Left renal pelvis (tissue), 4 donors: ENCODE measurements around the gene ABCA4. TPM values are rescaled to one million over a fixed set of nuclear protein-coding genes. Genes with fewer than 3 reads are reported as not detected.

Source experiments
- DNase-seq, 4 donors: peaks; one replicate each; pipeline ENCODE4 v3.0.0-alpha.2; 2013; ENCODE audit warnings: low read depth in 4 of 4, low spot score in 3 of 4
- polyA plus RNA-seq, 4 donors: library from polyadenylated mRNA; unstranded; fragments of 120-200 nt; gene quantifications; one replicate each; pipeline ENCODE4 v1.2.1, GENCODE V29; 2013; ENCODE audit not compliant: insufficient read length in 4 of 4

Gene ABCA4
- polyA plus RNA-seq, 4 donors, result 0.46 to 10.8 (median 7.4) TPM

DNA sequence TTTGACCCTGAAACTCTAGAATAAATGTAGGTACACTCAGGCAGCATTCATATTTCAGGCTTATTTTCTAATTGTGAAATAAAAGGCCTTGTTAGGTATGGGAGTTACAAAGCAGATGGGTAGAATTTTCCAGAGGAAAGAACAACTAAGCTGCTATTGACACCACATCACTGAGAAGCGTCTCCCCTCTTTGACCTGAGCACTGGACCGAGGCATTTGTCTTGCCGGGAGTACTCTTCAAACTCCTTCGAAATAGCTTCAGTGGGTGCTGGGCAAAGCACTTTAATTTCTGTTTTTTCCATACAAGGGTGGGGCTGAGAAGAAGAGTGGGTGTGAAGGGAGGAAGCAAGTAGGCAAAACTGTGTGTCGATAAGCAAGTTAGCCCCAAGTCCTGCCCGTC is 36.4 kb downstream of the ABCA4 start:
- DNase-seq, result no peak

DNA sequence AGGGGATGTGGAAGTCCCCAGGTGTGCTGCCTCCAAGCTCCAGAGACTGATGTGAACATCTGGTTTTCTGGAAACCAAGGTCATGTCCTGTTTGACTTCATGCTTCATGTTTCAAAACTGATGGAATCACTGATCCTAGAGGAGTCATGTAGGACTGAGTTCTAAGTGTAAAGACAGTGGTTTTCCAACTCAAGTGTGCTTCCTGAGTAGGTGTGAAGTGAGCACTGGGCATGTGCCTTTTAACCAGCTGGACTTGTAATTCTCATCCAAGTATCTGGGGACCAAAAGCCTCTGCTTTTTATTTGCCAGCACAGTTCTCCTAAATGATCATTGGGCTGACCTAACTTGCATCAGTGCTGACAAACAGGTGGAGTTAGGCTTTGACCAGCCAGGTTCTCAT is 36.9 kb downstream of the ABCA4 start:
- no peak for DNase-seq

DNA sequence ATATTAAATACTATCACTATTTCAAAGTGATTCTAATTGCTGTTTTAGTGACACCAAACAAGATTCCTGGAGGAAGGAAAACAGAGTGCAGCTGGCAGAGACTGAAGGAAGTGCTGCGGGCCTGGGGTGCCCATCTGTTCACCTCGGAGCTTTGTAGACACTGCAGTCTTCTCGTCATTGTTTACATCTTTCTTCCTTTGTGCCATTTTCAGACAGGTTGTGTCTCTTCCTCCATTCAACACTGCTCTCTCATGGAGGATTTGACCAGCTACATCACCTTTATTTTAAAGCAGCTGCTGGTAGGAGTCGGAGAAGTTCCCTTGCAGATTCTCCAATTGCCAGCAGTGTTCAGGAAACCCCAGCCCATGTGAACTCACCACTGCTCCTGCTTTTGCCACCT is 37.3 kb downstream of the ABCA4 start:
- DNase-seq, result no peak

DNA sequence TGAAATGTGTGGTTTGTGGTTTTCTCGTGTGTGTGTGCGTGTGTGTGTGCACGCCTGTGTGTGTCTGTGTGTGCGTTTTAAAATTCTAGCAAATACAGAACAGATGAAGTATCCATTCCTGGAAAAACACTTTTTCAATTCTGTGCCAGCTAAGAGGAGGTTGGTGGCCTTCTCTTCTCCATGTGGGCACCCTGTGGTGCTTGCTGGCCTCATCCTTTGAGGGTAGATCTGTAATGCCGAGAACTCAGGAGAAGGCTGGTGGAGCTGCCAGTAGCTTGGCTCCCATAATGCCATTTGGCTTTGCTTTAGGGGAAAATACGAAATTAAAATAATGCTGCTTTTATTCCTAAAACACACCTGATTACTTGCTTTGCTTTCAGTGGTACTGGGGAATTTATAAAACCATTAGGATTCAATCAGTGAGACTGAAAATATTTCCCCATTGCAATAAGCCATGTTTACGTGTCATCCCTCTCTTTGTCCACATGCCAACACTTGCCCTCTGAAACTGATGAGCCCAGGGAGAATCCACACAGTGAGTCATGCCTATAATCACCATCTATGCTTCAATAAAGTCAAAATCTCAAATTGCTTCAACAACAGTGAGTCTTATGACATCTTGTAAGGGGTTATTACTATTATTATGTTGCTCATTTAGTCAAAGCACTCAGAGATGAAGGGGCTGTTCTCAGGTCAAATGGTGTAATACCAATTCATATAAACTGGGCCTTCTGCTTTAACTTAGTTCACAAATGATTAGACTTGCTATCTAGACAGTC is 39.2 kb downstream of the ABCA4 start:
- DNase-seq, result no peak

DNA sequence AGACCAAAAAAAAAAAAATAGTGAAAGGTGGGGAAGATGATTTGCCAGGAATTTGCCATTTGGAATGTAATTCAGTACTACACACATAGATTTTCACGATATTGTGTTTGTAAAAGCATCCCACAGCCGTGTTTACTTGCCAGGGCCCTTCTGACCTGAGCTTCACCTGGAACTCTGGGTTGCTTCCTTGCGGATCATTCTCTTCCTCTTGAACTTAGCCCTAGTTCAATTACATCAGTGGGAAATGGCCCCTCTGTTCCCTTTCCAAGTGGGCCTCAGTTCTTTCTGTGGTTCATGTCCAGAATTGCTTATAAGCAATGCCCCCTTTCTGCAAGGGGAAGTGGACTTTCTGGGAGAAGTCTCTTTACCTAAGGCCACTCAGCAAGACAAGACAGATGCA is 41.0 kb downstream of the ABCA4 start:
- DNase-seq, result no peak

DNA sequence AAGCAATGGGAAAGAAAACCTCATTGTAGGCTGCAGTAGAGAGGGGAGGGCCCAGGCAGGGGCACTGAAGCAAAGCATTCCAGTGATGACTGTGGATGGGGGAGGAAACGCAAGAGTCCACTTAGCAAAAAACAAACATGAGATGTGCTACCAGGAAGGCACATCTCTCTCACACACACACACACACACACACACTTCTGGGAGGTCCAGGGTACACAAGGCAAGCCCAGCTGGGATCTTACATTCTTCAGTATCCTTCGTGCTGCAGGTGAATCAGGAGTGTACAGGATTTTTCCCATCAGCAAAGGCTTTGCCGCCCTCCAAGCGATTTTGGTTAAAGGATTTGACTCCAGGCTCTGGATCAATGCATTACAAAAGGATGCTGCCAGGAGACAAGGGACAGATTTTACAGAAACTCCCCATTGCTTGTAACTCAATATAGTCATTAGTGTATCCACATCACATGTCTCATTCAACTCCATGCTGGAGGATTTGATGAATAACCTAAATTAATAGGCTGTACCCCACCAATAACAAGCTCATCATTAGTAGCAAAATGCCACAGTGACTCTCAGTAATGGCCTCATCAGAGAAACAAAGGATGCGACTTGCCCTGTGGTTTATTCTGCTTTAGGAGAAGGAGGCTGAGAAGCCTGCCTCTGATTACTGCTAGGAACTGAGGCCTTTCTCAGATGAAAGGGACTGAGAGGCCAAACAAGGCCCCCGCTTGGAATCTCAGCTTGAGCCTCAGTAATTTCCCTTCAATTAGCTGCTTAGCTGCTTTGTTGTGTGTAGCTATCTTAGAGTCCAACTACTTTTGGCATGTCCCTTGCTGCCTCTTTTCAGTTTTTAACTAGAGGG is 41.6 kb downstream of the ABCA4 start:
- DNase-seq, result peak in 1 of 4 donors; percentile 71

DNA sequence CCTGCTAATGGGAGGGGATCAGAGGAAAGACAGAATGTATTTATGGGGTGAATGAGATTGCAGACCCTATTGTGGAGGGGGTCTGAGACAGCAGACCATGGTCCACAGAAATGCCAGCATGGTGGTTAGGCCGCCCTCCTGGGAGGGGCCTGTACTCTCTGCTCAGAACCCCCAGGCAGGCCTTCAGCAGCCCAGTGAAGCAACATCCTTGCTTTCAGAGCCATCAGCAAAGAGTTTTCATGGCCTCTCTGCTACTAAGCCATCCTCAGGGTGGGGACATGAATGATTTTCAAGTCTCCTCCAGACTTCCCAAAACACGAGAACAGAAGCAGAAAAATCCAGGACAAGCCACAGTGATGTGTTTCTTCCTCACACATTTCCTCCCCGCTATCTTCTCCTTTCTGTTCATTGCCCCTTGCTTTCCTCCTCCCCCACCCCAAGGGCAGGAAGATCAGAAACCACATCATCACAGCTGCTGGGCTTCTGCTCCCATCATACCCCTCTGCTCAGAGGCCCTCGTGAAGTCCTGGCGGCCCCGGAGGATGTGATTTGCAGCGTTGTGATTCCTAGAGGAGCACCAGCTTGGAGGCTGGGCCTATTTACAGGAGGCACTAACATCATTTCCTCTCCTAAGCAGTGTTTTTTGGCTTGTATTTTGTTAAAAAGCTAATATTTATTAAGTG is 48.0 kb downstream of the ABCA4 start:
- DNase-seq, result no peak

DNA sequence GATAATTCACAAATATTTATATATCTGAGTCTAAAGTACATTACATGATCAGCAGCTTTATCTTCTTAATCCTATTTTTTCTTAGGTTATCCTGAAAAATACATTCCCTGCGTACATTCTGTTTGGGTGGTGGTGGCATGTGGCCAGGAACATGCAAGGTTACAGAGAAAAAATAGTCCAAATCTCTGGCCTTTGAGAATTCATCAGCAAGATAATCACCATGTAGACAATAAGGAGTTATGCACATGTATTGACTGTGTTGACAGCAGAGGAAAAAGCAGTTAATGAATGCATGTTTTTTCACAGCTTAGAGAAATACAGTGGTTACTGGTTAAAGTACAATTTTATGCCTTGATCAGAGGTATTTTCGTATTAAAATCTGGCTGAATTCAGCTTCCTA is 49.0 kb downstream of the ABCA4 start:
- DNase-seq, result no peak

DNA sequence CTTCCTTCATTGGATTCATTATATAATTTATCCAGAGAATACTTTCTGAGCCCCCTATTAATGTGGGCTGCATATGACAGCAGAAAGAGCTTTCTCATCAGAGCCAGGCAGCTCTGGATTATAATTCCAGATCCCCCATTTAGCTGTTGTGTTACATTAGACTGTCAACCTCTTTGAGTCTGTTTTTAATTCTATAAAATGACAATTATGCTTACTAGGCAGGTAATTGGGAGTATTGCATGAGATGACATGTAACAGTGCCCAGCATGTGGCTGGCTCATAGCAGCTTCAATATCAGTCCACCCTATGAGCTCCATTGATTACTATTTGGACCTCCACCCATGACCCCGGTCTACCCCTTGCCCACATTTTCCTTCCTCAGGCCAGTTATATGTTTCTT is 49.6 kb downstream of the ABCA4 start:
- no peak for DNase-seq

DNA sequence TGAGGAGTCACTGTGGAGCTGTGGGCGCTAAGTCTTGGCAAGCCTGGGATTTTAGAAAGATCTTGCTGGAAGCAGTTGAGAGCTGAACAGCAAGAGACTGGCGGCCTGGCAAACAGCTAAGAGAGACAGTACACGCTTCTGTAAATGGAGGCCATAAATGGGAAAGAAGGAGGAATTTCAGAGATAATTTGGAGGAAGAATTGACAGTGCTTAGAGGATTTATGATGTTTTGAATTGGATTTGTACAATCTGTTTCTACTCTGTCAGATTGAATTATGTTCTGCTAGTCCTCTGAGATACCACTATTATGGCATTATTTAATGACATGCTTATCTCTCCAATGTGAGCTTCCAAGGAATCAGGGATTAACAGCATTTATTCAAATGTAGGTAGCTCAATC is 50.1 kb downstream of the ABCA4 start:
- no peak for DNase-seq

DNA sequence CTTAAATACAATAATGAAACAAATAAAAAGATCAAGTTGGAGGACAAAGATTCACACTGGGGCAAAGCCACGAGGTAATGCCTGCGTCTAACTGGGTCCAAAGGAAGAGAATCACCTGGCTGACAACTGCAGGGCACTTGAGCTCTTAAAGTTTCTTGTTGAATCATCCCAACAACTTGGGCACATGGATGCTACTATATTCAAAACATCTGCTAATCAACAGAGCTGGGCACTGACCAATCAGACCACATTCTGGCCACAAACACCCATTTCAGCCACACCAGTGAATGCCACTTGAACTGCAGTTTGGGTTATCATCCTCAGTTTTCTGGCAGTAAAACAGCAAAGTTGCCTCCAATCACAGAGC is 51.0 kb downstream of the ABCA4 start:
- no peak for DNase-seq

DNA sequence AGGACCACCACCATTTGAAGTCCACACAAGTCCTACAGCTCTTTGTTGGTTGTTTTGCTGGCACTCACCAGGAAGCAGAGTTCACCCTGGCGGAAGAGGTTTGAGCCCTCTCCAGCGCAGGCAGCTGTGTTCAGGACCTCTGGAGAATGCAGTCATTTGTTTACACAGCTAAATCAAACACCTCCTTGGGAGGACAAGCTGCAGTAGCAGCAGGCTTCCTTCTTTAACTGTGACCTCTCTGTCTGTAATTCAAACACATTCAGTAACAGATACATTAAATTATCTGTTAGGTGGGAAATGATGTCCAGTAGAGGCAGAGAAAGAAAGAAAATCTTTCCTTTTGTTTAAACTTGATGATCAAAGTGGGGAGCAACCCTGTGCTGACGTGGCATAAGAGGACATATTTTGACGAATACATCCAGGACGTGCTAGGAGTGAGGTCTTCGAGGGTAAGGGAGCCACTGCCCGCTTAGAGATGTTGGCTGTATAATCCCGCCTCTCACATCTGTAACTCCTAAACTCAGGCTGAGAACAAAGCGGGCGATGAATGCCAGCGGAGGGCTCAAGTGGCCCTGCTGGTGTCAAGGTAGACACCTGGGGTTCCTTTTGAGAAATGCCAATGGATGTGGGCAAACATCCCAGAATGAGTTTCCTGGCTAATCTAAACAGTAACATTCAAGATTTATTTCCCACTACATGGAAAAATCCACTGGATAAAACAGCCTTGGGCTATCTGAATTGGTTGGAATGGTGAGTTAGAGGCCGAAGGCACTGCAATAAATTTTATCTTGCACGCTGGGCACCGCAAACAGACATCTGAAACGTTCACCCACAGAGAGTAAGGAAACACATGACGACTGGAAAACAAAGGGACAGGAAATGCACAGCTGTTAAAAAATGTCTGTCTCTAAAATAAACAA is 51.7 kb downstream of the ABCA4 start:
- DNase-seq, result no peak

DNA sequence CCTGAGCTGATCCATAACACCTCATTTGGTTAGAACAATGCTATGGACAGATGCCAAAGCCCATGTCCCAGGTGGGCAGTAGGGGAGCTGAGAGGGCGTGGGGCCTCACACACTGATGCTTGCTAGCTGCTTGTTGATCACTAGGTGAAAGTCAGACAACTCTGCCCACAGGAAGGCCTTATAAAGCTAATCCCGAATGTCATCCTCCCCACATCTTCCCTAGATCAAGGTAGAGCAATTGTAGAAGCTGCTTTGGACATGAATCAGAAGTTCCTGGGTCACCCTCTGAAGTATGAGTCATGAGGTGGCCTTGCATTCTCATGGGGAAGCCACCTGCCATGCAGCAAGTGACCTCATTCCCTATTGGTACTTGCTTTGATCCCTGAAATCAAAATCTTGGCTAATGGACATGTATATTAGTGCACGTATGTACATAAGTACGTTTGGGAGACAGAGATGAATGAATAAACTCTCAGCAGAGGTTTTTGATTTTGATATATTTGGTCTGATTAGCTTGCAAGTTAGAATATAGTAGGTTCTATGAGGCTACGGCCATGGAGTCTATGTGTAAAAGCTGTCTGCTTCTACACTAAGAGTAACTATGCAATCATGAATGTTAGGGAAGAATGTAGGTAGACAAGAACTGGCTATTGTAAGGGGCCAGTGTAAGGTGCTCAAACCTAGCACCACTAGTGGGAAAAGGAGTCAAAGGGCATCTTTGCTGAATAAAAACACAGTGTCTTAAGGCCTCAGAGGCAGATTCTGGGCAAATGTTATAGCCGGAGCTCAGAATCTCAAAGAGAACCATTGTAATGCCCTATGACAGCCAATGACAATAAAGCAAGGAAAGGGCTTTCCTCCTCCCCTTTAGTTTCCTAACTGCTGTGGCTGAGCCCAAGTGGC is 52.6 kb downstream of the ABCA4 start:
- DNase-seq, result no peak

DNA sequence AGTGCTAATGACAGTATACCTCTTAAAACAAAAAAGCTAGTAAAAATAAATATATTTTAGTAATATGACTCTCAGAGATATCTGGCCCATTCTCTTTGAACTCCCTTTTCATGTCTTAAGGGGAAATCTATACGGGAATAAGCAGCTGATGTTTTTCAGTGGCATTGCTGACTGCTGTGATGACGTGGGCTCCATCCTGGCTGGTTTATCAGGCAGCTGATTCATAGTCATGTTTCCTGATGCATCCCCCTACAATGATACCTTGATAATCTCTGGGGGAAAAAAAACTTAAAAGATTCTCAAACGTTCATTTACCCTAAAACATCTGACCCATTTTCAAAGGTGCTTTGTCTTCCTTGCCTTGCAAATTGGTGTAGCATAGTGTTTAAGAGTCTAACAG is 53.8 kb downstream of the ABCA4 start:
- DNase-seq, result no peak

DNA sequence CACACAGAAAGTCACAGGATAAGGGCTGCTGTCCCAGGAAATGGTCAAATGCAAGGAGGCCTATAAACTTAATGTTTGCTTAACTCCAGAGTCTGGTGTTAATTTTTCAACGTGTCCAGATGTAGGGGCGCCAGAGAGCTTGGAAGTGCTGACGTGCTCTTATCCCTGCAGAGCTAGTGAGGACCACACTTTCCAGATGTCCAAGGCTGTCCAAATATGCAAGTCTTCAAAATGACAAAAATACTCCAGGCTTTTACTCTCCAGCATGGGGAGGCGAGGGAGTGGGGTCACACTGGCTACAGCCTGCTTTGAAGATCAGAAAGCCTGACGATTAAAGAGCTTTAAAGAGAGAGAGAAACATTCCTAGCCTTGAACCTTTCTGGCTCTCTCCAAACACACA is 57.6 kb downstream of the ABCA4 start:
- peak in 3 of 4 donors; percentile 74 to 77 (median 77) for DNase-seq

DNA sequence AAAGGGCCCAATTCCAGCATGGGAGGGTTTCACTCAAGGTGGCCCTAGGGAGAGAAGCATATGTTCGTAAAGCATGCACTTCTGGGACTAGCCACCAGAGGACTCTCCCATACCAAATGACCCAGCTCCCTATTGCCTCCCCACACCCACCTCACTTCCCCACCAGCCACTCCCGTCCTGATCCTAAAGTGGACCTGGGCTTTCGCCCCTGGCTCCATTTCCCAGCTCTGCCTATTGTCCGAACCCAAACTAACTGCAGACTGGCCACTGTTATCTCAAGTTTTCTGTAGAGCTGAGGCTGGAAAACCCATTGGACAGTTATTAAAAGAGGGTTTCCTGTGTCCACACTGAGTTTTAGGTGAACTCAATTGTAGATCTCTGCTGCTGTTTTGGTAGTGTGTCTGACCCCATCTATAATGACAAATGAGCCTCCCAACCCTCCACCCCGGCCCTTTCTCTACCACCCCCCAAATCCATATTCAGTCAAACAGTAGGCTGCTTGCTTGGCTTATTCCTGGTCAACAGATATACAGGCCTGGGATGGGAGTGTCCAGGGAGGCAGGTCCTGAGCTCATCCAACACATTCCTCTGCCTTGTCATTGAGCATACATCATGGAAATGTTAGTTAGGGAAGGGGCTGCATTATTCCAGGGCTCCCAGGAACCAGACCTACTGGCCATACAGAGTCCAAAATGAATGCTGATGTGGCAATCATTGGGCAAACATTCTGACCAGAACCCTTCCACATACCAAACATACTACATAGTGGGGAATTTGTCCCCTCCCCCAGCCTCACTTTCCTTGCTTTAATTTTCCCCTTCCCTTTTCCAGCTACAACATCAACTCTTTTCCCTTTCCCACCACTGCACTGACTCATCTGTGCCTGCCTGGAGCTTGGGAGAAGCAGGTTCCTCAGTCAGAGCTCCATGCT is 59.2 kb downstream of the ABCA4 start:
- no peak for DNase-seq

DNA sequence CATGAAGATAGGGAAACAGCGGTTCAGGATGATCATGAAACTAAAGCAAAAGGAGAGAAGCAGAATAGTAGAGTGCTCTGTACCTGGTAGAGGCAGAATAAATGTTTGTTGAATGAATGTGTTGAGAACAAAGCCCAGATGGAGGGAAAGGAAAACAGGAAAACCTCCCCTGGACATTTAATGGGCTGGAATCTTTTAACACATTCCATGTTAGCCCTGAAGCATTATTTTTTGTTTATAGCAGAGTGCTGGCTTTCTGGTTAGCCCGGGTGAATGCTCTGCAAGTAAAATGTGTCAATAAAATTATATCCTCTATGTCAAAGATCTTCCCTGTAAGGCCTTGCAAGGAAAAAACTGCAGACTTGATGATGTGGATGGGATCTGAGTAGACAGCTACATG is 60.2 kb downstream of the ABCA4 start:
- no peak for DNase-seq

DNA sequence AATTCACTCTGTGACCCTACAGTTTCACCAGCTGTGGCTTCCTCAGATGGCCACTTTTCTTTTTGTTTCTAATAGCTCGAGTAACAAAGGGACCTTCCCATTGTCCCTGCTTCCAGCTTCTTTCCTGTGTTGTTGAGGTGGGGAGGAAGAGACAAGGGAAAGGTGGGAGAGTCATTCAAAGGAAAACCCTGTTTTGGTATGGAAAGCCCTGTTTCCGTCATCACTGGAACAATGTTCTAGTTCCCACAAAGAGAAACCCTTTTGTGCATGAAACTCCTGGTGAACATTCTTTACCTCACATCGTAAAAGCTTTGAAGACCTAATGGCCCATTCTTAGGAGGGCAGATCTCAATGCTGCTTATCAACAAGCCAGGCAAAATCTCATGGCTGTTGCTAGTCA is 62.2 kb downstream of the ABCA4 start:
- no peak for DNase-seq
